DOHH2 (cell line): Measurements from ENCODE around the gene RAD51B.

Experiments used
- EZH2phosphoT487 ChIP-seq: fragments of 200-600 bp; sonication (generic); IDR thresholded peaks from 2 replicates; pipeline ENCODE4 v1.6.1; 2017; ENCODE audit warnings: borderline replicate concordance, mild to moderate bottlenecking, antibody characterized with exemption, low read length, moderate library complexity, mixed read lengths
- TF ChIP-seq, protein P1 (sequence below): fragments of 200-600 bp; sonication (generic); IDR thresholded peaks from one replicate; pipeline ENCODE4 v1.5.1; 2014; ENCODE audit warnings: antibody characterized with exemption, mild to moderate bottlenecking, low read depth, low read length; ENCODE audit not compliant: poor library complexity, severe bottlenecking

DNA sequence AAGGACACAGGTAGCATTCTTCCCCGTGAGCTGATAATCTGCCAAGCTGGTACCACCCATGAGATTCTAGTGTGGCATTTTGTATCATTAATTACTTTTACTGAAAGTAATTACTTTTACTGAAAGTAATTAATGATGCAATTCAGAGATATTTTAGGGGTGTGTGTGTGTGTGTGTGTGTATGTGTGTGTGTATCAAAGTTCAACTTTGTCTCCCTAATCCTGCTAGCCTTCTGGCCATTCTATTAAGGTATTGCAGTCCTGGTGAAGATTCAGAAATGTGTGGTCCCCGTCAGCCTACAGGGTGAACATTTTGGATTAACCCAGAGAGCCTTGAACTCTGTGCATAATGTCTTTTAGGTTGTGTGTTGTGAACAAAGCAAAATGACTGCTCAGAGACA is 662.4 kb downstream of the RAD51B start:
- TF ChIP-seq, protein P1, sequence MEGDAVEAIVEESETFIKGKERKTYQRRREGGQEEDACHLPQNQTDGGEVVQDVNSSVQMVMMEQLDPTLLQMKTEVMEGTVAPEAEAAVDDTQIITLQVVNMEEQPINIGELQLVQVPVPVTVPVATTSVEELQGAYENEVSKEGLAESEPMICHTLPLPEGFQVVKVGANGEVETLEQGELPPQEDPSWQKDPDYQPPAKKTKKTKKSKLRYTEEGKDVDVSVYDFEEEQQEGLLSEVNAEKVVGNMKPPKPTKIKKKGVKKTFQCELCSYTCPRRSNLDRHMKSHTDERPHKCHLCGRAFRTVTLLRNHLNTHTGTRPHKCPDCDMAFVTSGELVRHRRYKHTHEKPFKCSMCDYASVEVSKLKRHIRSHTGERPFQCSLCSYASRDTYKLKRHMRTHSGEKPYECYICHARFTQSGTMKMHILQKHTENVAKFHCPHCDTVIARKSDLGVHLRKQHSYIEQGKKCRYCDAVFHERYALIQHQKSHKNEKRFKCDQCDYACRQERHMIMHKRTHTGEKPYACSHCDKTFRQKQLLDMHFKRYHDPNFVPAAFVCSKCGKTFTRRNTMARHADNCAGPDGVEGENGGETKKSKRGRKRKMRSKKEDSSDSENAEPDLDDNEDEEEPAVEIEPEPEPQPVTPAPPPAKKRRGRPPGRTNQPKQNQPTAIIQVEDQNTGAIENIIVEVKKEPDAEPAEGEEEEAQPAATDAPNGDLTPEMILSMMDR: no peak
- TF ChIP-seq EZH2phosphoT487: no peak
